UCSD-AML1 (cell line): Measurements from ENCODE around the gene GOLGA8T.
"Not testable (repeated sequence)": the region's sequence is repeated elsewhere in the genome, so short reads cannot be mapped to it uniquely, and the experiment has no call there.

Source experiments
- DNase-seq: peaks from one replicate; lab custom pipeline; 2025; ENCODE audit not compliant: unreplicated experiment; lab: John Stamatoyannopoulos, UW

Gene GOLGA8T

DNA sequence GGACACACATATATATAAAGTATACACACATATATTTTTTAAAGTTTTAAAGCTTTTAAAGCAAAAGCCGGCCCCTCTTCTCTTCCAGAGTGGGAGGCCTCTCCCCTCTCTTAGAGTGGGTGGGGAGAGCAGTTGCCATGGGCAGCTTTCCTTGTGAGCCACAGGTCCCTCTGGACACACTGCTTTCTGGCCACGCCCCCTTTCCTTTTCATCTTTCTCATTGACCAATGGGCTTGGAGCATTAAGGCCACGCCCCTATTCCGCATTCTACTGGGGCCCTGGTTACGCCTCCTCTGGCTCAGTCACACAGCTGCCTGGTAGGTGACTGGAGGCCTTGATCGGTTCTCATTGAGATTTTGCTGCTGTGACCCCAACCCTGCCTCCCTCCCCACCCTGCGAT lies at the start of gene GOLGA8T:
Gene GOLGA8T, plus strand, starts transcription at position 301 of the 400 bp plus-strand sequence. Its CDS starts 98 bp downstream, at position 399.
- DNase-seq: not testable (repeated sequence)

DNA sequence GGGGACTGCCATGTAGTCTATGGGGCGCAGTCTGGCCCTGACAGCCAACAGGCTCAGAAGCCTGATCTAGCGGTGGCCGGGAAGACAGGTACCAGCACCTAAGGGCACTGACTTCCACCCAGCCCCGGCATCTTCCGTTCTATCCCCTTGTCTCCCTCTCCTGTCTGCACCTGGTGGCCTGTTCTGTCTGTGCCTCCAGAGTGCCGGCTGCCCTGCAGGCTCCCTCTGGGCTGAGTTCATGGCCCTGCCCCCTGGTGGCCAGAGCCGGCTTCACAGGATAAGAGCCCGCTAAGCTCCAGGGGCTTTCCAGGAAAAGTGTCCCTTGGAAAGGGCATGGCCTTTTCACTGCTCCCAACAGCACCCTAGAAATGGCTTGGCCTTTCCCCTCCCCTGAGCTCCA lies 37.0 kb upstream of the GOLGA8T start:
- not testable (repeated sequence) for DNase-seq

DNA sequence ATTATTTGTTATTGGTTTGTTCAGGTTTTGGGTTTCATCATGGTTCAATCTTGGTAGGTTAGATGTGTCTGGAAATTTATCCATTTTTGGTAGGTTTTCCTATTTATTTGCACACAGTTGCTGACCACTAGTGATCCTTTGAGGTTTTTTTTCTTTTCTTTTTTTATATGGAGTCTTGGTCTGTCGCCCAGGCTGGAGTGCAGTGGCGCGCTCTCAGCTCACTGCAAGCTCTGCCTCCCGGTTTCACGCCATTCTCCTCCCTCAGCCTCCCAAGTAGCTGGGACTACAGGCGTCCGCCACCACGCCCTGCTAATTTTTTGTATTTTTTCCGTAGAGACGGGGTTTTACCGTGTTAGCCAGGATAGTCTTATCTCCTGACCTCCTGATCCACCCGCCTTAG lies 32.0 kb upstream of the GOLGA8T start:
- DNase-seq: not testable (repeated sequence)

GRCh38 chr15:30103941-30104507 lies 30.8 kb upstream of the GOLGA8T start:
- not testable (repeated sequence) for DNase-seq

GRCh38 chr15:30110591-30110990 lies 24.3 kb upstream of the GOLGA8T start:
- not testable (repeated sequence) for DNase-seq

DNA sequence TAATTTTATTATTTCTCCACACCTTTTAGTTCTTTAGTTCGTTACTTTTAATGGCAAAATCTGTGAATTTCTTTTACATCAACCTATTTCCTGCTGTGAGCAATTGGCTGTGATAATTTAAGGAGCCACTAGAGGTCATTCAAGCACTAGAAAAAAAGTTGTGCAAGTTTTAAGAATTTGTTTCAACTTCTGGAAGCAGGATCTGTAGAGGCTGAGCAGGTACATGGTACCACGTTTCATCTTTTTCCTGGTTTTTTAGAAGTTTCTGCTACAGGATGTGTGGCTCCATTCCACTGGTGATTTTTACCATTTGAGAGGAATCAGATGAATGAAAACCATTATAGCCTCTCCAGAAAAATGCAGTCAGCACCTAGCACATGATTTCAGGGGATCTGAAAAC lies 4.8 kb upstream of the GOLGA8T start:
- DNase-seq: not testable (repeated sequence)

- not testable (repeated sequence) for DNase-seq
Measured at GRCh38 chr15:30143246-30143645, 8.4 kb downstream of the GOLGA8T start.

DNA sequence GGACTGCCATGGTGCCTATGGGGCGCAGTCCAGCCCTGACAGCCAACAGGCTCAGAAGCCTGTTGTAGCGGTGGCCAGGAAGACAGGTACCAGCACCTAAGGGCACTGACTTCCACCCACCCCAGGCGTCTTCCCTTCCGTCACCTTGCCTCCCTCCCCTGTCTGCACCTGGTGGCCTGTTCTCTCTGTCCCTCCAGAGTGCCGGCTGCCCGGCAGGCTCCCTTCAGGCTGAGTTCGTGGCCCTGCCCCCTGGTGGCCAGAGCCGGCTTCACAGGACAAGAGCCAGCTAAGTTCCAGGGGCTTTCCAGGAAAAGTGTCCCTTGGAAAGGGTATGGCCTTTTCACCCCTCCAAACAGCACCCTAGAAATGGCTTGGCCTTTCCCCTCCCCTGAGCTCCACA lies 15.0 kb downstream of the GOLGA8T start:
- DNase-seq: not testable (repeated sequence)

- not testable (repeated sequence) for DNase-seq
Measured at GRCh38 chr15:30162479-30163357, 27.9 kb downstream of the GOLGA8T start.

- not testable (repeated sequence) for DNase-seq
Measured at GRCh38 chr15:30163759-30164158, 28.9 kb downstream of the GOLGA8T start.

- not testable (repeated sequence) for DNase-seq
Measured at GRCh38 chr15:30164257-30164656, 29.4 kb downstream of the GOLGA8T start.

DNA sequence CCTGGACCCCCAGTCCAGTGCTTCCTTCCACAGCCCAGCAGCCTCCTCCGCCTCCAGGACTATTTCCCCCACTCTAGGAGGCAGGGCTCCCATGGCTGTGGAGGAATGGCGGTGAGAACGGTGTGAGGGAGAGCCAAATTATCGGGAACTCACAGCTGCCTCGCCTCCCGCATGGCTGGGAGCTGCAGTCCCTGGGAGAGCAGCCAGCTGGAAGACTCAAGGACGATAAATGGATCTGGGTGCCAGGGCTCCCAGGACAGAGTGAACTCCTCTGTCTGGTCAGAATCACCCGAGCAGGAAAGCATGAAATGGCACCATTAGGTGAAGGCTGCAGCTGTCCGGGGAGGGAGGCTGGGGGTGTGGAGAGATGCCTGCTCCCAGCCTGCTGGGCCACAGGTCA lies 32.6 kb downstream of the GOLGA8T start:
- DNase-seq: not testable (repeated sequence)

- not testable (repeated sequence) for DNase-seq
Measured at GRCh38 chr15:30167886-30168285, 33.0 kb downstream of the GOLGA8T start.

GRCh38 chr15:30171452-30171851 lies 36.6 kb downstream of the GOLGA8T start:
- DNase-seq: not testable (repeated sequence)

GRCh38 chr15:30173041-30173608 lies 38.3 kb downstream of the GOLGA8T start:
- DNase-seq: not testable (repeated sequence)

- not testable (repeated sequence) for DNase-seq
Measured at GRCh38 chr15:30175291-30175690, 40.4 kb downstream of the GOLGA8T start.

DNA sequence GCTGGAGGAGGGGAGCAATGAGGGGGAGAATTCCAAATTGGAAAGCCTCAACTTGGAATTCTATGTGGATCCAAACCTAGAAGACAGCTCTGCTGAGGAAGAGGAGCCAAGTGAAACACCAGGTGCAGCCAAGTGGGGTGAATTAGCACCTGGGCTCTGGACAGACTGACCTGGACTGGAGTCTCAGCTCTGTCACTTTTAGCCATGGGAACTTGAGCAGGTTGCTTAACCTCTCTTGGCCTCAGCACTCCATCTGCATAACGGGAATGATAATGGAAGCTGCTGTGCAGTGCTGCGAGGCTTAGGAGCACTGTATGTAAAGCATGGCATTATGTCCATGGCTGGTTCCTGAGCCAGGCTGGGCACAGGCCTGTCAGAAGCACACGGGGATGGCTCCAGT lies 41.8 kb downstream of the GOLGA8T start:
- not testable (repeated sequence) for DNase-seq

GRCh38 chr15:30179814-30180213 lies 45.0 kb downstream of the GOLGA8T start:
- DNase-seq: not testable (repeated sequence)

DNA sequence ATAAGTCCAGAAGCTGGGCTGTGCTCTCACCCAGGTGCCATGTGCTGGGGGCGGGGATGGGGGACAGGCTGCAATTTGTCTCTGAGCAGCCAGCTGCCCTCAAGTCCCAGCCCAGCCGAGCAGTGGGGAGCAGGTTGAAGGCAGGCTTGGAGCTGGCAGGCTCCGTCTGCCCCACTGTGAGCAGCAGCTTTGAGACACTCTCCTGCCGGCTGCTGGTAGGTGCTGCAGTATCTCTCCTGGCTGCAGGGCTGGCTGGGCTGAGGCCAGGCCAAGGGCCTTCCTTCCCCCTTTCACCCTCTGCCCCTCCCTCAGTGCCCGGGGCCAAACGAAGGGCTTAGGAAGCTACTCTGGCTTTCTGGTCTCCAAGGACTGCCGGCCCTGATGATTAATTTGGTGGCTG lies 50.6 kb downstream of the GOLGA8T start:
- DNase-seq: not testable (repeated sequence)

GRCh38 chr15:30187429-30187828 lies 52.6 kb downstream of the GOLGA8T start:
- not testable (repeated sequence) for DNase-seq

GRCh38 chr15:30189754-30190153 lies 54.9 kb downstream of the GOLGA8T start:
- DNase-seq: not testable (repeated sequence)

DNA sequence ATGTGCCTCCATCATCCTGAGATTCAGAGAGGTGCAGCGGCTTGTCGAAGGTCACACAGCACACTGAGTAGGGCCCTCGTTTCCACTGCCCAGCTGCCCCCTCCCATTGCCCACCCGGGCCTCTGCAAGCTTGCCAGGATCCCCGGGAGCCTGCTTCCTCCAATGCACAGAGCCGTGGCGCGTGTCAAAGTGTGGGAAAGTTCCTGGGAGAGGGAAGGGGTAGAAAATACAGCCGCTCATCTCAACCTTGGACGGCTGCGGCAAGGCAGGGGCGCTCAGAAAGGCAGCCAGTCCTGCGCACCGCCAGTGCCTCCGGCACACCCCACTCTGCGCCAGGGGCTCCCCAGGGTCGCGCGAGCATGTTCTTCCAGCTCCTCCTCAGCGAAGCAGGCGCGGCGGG lies 56.3 kb downstream of the GOLGA8T start:
- DNase-seq: not testable (repeated sequence)
